ENCODE results near the gene C2orf42. TPM values are rescaled to one million over a fixed set of nuclear protein-coding genes. Genes with fewer than 3 reads are reported as not detected.

The C2orf42 gene
- total and polyA plus RNA-seq, 9 donors: 8.3 to 26.1 (median 21.4) TPM

DNA sequence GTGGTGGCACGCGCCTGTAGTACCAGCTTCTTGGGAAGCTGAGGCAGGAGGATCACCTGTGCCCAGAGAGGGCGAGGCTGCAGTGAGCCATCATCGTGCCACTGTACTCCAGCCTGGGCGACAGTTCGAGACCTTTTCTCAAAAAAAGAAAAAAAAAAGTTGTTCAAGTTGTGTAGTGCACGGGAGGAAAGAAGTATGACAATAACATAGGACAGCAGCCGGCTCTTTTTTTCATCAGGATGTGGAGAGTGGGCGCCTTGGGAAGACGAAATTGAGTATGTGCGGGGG, 67.0 kb downstream of the C2orf42 start:
- TF ChIP-seq EP300 (IDR thresholded peaks at IDR 0.05) (no peak), POLR2A (IDR thresholded peaks at IDR 0.05) (no peak), CTCF (IDR thresholded peaks at IDR 0.05) (no peak)
- Histone ChIP-seq H3K27ac (peak overlapping the region; percentile 96 to 97), H3K4me3 (peak overlapping the region; percentile 76), H3K27me3 (no peaks in the 10 kb centered on the region), H3K9me3 (no peaks in the 10 kb centered on the region), H3K36me3 (no peaks in the 10 kb centered on the region), H3K4me1 (ENCODE audit: insufficient read depth) (peaks cover 4% of the 10 kb centered on the region)
- intact Hi-C loops (cut with DNase I): loop anchor here (2.0 to 5.0 kb wide), 2 partner anchors 36 to 37 kb away; partner anchors contain the start of gene PCBP1 (in 4 of the 4)
- DNase-seq: no peak
- WGBS, 3 donors: 24 to 28% (median 28%) methylated on average over 11 of the region's 11 CpGs

- Histone ChIP-seq H3K27me3 (no peaks in the 10 kb centered on the region), H3K4me3 (no peak overlapping the region), H3K27ac (peak overlapping the region; percentile 96 to 97), H3K4me1 (ENCODE audit: insufficient read depth) (peaks cover 4% of the 10 kb centered on the region), H3K36me3 (no peaks in the 10 kb centered on the region), H3K9me3 (no peaks in the 10 kb centered on the region)
- intact Hi-C loops (cut with DNase I): loop anchor here in 2 of 4 donors (5.0 kb wide), 1 partner anchor 36 kb away; the partner anchor contains the start of gene PCBP1 (in 2 of the 2)
- no peak for TF ChIP-seq CTCF (IDR thresholded peaks at IDR 0.05)
- TF ChIP-seq POLR2A (IDR thresholded peaks at IDR 0.05): no peak
- peak; percentile 56 to 74 (median 65) for DNase-seq
- 52 to 55% (median 53%) methylated on average over 20 of the region's 20 CpGs for WGBS, 3 donors
Measured at GRCh38 chr2:70123051-70123828, 67.6 kb downstream of the C2orf42 start.

GRCh38 chr2:70122470-70122869, 68.3 kb downstream of the C2orf42 start:
- H3K9me3 ChIP-seq: no peaks in the 10 kb centered on the region
- WGBS, 3 donors: 84 to 89% (median 87%) methylated on average over 4 of the region's 4 CpGs
- no peaks in the 10 kb centered on the region for H3K36me3 ChIP-seq
- no peak overlapping the region for H3K27ac ChIP-seq
- DNase-seq: peak in 2 of 5 donors; percentile 3 to 11
- no peaks in the 10 kb centered on the region for H3K27me3 ChIP-seq
- peaks cover 4% of the 10 kb centered on the region for H3K4me1 ChIP-seq (ENCODE audit: insufficient read depth)
- H3K4me3 ChIP-seq: no peak overlapping the region
- no peak for TF ChIP-seq CTCF (IDR thresholded peaks at IDR 0.05)
- no peak for TF ChIP-seq EP300 (IDR thresholded peaks at IDR 0.05)
- no peak for TF ChIP-seq POLR2A (IDR thresholded peaks at IDR 0.05)
- intact Hi-C loops (cut with DNase I): loop anchor here in 2 of 4 donors (5.0 kb wide), 1 partner anchor 35 kb away; the partner anchor contains the start of gene PCBP1 (in 2 of the 2)

GRCh38 chr2:70121627-70122372, 69.0 kb downstream of the C2orf42 start:
- TF ChIP-seq EP300 (IDR thresholded peaks at IDR 0.05): no peak
- no peak for TF ChIP-seq POLR2A (IDR thresholded peaks at IDR 0.05)
- TF ChIP-seq CTCF (IDR thresholded peaks at IDR 0.05): no peak
- H3K27ac ChIP-seq: peak overlapping the region in 1 of 2 donors; percentile 56
- no peak overlapping the region for H3K4me3 ChIP-seq
- DNase-seq: peak in 2 of 5 donors; percentile 14 to 34
- WGBS, 3 donors: 45 to 58% (median 46%) methylated on average over 6 of the region's 6 CpGs
- intact Hi-C loops (cut with DNase I): loop anchor here in 2 of 4 donors (5.0 kb wide), 1 partner anchor 34 kb away; the partner anchor contains the start of gene PCBP1 (in 2 of the 2)
- no peaks in the 10 kb centered on the region for H3K9me3 ChIP-seq
- H3K4me1 ChIP-seq (ENCODE audit: insufficient read depth): peaks cover 4% of the 10 kb centered on the region
- H3K27me3 ChIP-seq: no peaks in the 10 kb centered on the region
- H3K36me3 ChIP-seq: no peaks in the 10 kb centered on the region
